ENCODE results near the gene SV2C. TPM values are rescaled to one million over a fixed set of nuclear protein-coding genes. Genes with fewer than 3 reads are reported as not detected.

SV2C gene
- total RNA-seq, 4 donors from 2014 or later: 0.87 to 1.7 (median 1.4) TPM

DNA sequence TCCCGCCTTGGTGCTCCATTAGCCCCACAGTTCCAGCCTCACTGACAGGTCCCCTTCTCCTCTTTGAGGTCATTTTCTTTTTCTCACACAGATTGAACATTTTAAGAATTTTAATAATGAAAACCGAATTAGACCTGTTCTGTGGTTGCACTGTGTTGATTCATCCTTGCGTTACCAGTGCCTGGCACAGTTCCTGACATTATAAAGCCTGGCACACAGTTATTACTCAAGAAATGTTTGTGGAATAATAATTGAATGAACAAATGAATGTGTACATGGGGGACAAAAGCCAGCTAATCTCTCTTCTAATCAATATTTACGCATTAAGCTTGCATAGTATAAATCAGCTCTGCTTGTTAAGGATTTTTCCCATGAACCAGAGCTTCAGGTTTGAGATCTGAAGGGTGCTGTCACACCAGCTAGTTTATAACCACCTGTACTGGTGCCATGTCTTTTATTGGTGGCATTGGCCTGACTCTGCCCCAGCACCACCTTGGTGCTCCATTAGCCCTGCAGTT is 80.0 kb downstream of the SV2C start:
- WGBS, 2 donors: 67 to 86% methylated on average over 4 of the region's 4 CpGs
- Histone ChIP-seq H3K9me3 (no peaks in the 10 kb centered on the region), H3K4me1 (no peaks in the 10 kb centered on the region), H3K27ac (no peak overlapping the region), H3K36me3 (no peaks in the 10 kb centered on the region), H3K4me3 (no peak overlapping the region), H3K27me3 (no peaks in the 10 kb centered on the region)
- TF ChIP-seq EP300 (IDR thresholded peaks at IDR 0.05): no peak
- TF ChIP-seq POLR2A (IDR thresholded peaks at IDR 0.05): no peak
- no peak for TF ChIP-seq CTCF (IDR thresholded peaks at IDR 0.05)
- no peak for DNase-seq (ENCODE audit: low spot score in 2 of 2)

GRCh38 chr5:76165029-76165428 is 81.8 kb downstream of the SV2C start:
- no peak for DNase-seq (ENCODE audit: low spot score in 2 of 2)
- Histone ChIP-seq H3K36me3 (no peaks in the 10 kb centered on the region), H3K9me3 (no peaks in the 10 kb centered on the region), H3K27me3 (no peaks in the 10 kb centered on the region), H3K27ac (no peak overlapping the region), H3K4me1 (no peaks in the 10 kb centered on the region), H3K4me3 (no peak overlapping the region)
- no peak for TF ChIP-seq EP300 (IDR thresholded peaks at IDR 0.05)
- no peak for TF ChIP-seq CTCF (IDR thresholded peaks at IDR 0.05)
- no peak for TF ChIP-seq POLR2A (IDR thresholded peaks at IDR 0.05)

DNA sequence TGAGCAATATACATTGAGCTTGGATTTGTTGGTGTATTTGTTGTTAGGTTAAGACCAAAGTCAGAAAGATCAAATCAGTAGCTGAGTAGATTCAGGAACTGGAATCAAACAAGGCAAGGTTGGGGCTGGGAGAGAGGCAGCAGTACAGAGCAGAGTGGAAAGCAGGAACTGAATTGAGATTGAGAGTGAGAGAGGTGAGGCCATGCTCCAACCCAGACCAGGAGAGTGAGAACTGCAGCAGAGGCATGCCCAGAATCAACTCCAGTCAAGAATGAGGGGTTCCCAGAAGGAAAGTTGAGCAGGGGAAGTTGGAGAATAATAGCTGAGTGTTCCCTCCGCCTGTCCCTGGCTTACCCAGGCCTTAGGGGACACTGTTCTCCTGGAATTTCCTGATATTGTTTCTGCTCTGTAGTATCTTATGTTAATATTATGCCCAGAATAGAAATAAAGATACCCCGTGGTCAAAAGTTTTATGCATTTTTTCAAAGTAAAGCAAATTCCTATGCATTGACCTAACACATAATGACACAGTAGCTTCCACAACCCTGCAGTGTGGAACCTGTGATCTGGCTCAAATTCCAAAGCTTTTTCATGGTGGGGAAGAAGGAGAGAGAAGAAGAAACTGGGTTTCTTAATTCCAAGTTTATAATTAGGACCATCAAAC is 82.7 kb downstream of the SV2C start:
- H3K36me3 ChIP-seq: no peaks in the 10 kb centered on the region
- H3K27ac ChIP-seq: no peak overlapping the region
- no peak overlapping the region for H3K4me3 ChIP-seq
- 21 to 42% methylated on average over 2 of the region's 2 CpGs for WGBS, 2 donors
- no peaks in the 10 kb centered on the region for H3K4me1 ChIP-seq
- TF ChIP-seq CTCF (IDR thresholded peaks at IDR 0.05) (no peak), POLR2A (IDR thresholded peaks at IDR 0.05) (no peak), EP300 (IDR thresholded peaks at IDR 0.05) (no peak)
- H3K27me3 ChIP-seq: no peaks in the 10 kb centered on the region
- DNase-seq (ENCODE audit: low spot score in 2 of 2): no peak
- H3K9me3 ChIP-seq: no peaks in the 10 kb centered on the region

DNA sequence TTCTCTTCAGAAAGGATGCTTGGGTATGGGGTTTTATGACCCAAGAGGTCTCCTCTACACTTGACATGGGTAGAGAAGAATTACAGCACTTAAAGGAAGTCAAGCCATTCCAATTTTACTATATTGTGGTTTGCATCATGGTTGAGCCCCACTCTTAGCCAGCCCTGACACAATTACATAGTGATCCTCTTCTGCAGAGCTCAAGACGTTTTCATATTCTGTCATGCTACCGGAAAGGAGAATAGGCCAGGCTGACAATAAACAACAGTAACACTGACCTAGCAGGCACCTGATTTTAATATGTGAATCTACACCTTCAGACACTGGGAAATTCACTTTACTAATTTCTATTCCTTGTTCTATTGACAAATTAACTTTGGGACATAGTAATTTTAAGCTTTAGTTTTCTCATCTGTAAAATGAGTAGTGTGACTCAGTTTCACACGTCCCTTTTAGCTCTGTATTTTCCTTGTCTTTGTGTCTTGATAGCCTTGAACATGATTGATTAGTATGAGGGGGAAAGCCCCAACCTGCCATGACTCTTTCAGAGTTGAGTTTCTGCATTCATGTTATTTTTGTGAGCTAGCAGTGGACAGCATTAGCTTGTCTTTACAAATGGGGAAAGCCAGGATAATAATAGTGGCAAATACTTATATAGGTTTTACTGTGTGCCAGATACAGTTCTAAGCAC is 83.8 kb downstream of the SV2C start:
- DNase-seq (ENCODE audit: low spot score in 2 of 2): no peak
- WGBS, 2 donors: 75 to 79% methylated on average over 3 of the region's 3 CpGs

More for the DNA sequence above, 83.8 kb downstream of the SV2C start:
- H3K9me3 ChIP-seq: no peaks in the 10 kb centered on the region
- H3K27me3 ChIP-seq: no peaks in the 10 kb centered on the region
- TF ChIP-seq POLR2A (IDR thresholded peaks at IDR 0.05): no peak
- TF ChIP-seq CTCF (IDR thresholded peaks at IDR 0.05): no peak
- TF ChIP-seq EP300 (IDR thresholded peaks at IDR 0.05): no peak
- no peaks in the 10 kb centered on the region for H3K4me1 ChIP-seq
- H3K4me3 ChIP-seq: no peak overlapping the region
- H3K27ac ChIP-seq: no peak overlapping the region
- H3K36me3 ChIP-seq: no peaks in the 10 kb centered on the region

All from tibial nerve (tissue), 4 donors.